ENCODE results near the gene BRICD5. TPM values are rescaled to one million over a fixed set of nuclear protein-coding genes. Genes with fewer than 3 reads are reported as not detected.

The BRICD5 gene
- polyA plus RNA-seq, 3 donors, result 6.6 to 11.8 (median 9.4) TPM

DNA sequence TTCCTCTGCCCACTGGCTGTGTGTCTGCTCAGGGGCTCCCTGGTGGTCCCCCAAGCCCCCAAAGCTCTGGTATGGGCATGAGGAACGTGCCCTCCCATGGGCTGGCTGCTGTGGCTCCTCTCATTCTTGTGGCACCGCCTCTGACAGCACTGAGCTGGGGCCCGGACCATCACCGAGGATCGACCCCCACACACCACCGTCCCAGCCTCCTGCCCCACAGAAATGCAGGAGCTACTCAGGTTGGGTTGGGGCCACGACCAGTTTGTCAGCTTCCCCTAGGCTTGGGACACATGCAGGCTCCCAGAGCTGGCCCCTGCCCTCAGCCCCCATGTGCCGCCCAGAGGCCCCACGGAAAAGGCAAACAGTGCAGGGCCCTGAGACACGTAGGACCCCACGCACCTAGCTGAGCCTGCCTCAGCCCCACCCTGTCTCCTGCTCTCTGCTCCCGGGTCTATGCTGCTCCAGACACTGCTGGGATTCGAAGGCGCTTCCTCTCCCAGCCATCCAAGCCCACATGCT is 11.0 kb downstream of the BRICD5 start:
- no peak for DNase-seq

DNA sequence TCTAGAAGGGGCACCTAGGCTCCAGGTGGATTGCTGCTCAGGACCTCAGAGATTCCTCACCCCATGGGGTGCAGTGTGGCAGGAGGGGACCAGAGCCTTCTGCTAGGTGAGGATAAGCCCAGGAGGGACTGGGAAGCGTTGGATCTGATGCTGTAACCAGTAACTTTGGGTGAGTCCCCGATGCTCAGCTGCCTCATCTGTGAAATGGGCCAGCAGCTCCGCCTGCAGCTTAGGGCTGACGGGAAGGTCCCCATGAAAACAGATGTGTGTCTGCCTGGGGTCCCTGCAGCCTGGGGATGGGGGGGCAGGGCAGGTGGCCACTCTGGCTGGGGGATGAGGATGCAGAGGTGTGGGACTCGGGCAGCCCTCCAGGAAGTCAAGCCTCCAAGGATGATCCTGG is 11.6 kb downstream of the BRICD5 start:
- no peak for DNase-seq

DNA sequence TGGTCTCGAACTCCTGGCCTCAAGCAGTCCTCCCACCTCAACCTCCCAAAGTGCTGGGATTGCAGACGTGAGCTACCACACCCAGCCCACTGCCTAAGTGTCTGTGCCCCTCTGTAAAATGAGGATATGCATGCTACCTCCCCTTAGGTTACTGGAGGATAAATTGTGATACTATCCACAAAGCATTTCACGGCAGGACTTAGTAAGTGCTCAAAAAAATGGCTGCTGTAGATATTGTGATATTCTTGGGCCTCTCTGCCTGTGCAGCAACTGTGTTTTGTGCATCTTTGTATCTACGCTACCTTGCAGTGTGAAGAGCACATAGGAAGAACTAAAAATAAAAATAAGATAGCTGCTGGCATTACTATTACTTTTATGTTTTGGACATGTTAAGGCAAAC is 12.4 kb downstream of the BRICD5 start:
- DNase-seq, result no peak

DNA sequence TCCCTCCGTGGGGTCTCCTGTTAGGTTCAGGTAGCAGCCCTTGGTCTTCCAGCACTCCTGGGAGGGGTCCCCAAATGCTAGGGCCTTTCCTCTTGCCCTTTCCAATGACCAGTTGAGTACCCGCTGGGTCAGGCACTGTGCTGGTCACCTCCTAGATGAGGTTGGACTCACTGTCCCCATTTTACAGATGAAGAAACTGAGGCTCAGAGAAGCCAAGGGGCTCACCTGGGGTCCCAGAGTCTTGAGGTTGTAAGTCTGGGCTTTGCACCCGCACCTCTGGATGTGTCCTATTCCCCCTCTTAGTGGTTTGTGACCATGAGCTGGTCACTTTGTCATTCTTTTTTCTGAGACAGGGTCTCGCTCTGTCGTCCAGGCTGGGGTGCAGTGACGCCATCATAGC is 12.9 kb downstream of the BRICD5 start:
- no peak for DNase-seq

- DNase-seq, result no peak
These were observed 13.6 kb downstream of the BRICD5 start for GRCh38 chr16:2196981-2197511.

- DNase-seq, result no peak
These were observed 14.3 kb downstream of the BRICD5 start, which contains the start of gene CASKIN1 for GRCh38 chr16:2196162-2196980. TSS of gene CASKIN1 (minus strand) at chr16:2196605. CDS start at chr16:2196432, 173 bp downstream.

- DNase-seq, result no peak
These were observed 15.1 kb downstream of the BRICD5 start for GRCh38 chr16:2195322-2196161.

GRCh38 chr16:2194852-2195321 is 15.8 kb downstream of the BRICD5 start:
- DNase-seq, result no peak

- no peak for DNase-seq
These were observed 16.4 kb downstream of the BRICD5 start for GRCh38 chr16:2194166-2194834.

GRCh38 chr16:2191446-2191706 is 19.3 kb downstream of the BRICD5 start:
- DNase-seq, result no peak

GRCh38 chr16:2190659-2191445 is 19.8 kb downstream of the BRICD5 start:
- DNase-seq, result no peak

DNA sequence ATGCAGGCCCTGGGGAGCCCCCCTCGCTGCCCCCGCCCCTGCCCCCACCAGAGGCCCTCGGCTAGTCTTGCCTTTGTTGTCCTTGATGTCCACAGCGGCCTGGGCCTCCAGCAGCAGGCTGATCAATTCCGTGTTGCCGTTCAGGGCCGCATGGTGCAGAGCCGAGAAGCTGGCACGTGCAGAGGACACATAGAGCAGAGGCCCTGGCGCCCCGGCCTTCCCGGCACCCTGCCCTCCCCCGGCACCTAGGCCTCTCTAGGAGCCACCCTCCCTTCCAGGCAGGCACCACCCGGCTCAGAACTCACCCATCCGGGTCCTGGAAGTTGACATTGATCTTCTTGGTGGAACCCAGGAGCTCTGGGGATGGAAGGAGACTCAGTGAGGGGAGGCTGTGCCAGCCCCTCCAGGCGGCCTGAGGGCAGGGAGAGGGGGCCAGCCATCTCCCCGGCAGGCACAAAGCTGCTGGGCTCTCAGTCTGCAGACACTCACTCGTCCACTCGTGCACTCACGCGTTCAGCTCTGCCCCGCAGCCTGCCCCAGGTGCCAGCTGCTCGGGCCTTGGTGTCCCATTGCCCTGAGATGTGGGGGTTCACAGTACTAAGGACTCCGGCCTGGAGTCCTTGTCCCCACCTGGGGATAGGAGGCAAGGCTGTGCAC is 20.5 kb downstream of the BRICD5 start:
- no peak for DNase-seq

GRCh38 chr16:2189252-2189893 is 21.3 kb downstream of the BRICD5 start:
- DNase-seq, result no peak

GRCh38 chr16:2188395-2188794 is 22.3 kb downstream of the BRICD5 start:
- DNase-seq, result no peak

- DNase-seq, result no peak
These were observed 23.5 kb downstream of the BRICD5 start for GRCh38 chr16:2187212-2187611.

GRCh38 chr16:2186505-2186904 is 24.2 kb downstream of the BRICD5 start:
- DNase-seq, result no peak

DNA sequence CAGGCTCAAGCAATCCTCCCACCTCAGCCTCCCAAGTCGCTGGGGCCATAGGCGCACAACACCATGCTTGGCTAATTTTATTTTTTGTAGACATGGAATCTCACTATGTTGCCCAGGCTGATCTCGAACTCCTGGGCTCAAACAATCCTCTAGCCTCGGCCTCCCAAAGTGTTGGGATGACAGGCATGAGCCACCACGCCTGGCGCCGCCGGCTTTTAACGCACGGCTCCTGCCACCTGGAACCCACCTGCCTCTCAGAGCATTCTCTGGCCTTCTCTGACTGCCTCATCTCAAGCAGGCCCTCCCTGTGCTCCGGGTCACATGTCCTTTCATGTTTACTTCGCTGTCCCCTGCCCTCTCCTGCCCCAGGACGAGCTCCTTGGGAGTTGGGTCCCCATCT is 24.6 kb downstream of the BRICD5 start:
- DNase-seq, result no peak

DNA sequence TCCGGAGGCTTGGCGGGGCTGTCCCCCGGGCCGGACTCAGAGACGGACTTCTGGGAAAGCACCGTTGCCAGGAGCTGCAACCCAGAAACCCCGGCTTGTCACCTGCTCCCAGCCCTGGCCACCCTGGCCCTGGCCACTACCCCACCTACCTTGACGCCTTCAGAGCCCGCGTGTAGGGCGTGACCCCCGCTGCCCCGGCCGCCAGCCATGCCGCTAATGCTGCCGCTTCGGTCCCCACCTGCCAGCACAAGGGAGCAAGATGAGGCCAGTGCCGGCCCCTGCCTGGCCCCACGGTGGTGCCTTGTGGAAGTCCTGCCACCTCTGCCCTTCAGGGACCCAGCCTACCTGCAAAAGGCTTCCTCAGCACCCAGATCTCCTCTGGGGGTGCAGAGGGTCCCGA is 25.7 kb downstream of the BRICD5 start:
- no peak for DNase-seq

DNA sequence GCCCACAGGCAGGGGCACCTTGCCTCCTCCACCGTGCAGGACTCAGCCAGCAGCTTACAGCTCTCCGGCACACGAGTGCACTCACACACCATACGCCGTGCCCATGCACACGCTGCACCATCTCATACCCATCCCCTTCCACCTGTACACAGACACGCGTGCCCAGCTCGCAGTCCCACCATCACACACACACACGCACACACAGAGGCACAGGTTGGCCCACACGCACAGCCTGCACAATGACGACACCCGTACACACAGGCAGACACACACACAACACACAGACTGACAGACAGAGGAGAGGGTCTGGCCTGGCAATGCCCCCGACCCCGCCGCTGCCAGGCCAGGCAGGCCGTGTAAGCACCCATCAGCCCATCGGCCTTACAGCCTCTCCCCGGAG is 26.3 kb downstream of the BRICD5 start:
- DNase-seq, result no peak

DNA sequence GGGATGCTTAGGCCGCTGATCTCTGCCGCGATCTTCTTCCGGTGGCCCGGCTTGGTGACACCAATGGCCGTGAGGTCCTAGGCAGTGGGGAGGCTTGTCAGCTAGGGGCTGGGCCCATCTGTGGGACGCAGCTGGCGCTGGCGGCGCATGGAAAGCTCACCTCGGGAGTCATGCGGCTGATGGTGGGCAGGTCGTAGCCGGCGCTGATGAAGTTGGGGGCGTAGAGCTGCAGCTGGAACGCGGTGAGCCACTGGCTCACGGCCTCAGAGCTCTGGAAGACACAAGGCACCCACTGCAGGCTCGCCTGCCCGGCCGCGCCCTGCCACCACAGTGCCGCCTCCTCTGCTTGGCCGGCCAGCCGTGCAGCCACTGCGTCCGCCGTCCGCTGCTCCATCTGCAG is 27.0 kb downstream of the BRICD5 start:
- no peak for DNase-seq

Measured in renal pelvis (tissue), 4 donors.